ENCODE measurements around the gene CMC1.

Gene CMC1

GRCh38 chr3:28286595-28286994 lies 45.2 kb downstream of the CMC1 start:
- H3K27ac ChIP-seq = no peak overlapping the region
- TF ChIP-seq ZFX (IDR thresholded peaks at IDR 0.05; ENCODE audit: borderline replicate concordance) = no peak
- TF ChIP-seq CTCF (IDR thresholded peaks at IDR 0.05) = peak; percentile 68

GRCh38 chr3:28287046-28287445 lies 45.6 kb downstream of the CMC1 start:
- no peak for TF ChIP-seq CTCF (IDR thresholded peaks at IDR 0.05)
- TF ChIP-seq ZFX (IDR thresholded peaks at IDR 0.05; ENCODE audit: borderline replicate concordance) = no peak
- no peak overlapping the region for H3K27ac ChIP-seq

GRCh38 chr3:28290863-28291300 lies 49.5 kb downstream of the CMC1 start:
- H3K27ac ChIP-seq = no peak overlapping the region
- TF ChIP-seq CTCF (IDR thresholded peaks at IDR 0.05) (no peak), ZFX (IDR thresholded peaks at IDR 0.05; ENCODE audit: borderline replicate concordance) (no peak)

- TF ChIP-seq ZFX (IDR thresholded peaks at IDR 0.05; ENCODE audit: borderline replicate concordance) = no peak
- TF ChIP-seq CTCF (IDR thresholded peaks at IDR 0.05) = no peak
- no peak overlapping the region for H3K27ac ChIP-seq
Measured at GRCh38 chr3:28291577-28291976, 50.2 kb downstream of the CMC1 start.

- no peak for TF ChIP-seq CTCF (IDR thresholded peaks at IDR 0.05)
- no peak for TF ChIP-seq ZFX (IDR thresholded peaks at IDR 0.05; ENCODE audit: borderline replicate concordance)
- H3K27ac ChIP-seq = no peak overlapping the region
Measured at GRCh38 chr3:28292622-28293021, 51.2 kb downstream of the CMC1 start.

- no peak for TF ChIP-seq ZFX (IDR thresholded peaks at IDR 0.05; ENCODE audit: borderline replicate concordance)
- no peak for TF ChIP-seq CTCF (IDR thresholded peaks at IDR 0.05)
- H3K27ac ChIP-seq = no peak overlapping the region
Measured at GRCh38 chr3:28294667-28295413, 53.4 kb downstream of the CMC1 start.

- no peak overlapping the region for H3K27ac ChIP-seq
- TF ChIP-seq ZFX (IDR thresholded peaks at IDR 0.05; ENCODE audit: borderline replicate concordance) (no peak), CTCF (IDR thresholded peaks at IDR 0.05) (no peak)
Measured at GRCh38 chr3:28295898-28296490, 54.6 kb downstream of the CMC1 start.
